Measurements from ENCODE around the gene CALM1. TPM values are rescaled to one million over a fixed set of nuclear protein-coding genes. Genes with fewer than 3 reads are reported as not detected.

CALM1 gene
- 100 to 1,000 TPM; 237 to 287 TPM for total RNA-seq

DNA sequence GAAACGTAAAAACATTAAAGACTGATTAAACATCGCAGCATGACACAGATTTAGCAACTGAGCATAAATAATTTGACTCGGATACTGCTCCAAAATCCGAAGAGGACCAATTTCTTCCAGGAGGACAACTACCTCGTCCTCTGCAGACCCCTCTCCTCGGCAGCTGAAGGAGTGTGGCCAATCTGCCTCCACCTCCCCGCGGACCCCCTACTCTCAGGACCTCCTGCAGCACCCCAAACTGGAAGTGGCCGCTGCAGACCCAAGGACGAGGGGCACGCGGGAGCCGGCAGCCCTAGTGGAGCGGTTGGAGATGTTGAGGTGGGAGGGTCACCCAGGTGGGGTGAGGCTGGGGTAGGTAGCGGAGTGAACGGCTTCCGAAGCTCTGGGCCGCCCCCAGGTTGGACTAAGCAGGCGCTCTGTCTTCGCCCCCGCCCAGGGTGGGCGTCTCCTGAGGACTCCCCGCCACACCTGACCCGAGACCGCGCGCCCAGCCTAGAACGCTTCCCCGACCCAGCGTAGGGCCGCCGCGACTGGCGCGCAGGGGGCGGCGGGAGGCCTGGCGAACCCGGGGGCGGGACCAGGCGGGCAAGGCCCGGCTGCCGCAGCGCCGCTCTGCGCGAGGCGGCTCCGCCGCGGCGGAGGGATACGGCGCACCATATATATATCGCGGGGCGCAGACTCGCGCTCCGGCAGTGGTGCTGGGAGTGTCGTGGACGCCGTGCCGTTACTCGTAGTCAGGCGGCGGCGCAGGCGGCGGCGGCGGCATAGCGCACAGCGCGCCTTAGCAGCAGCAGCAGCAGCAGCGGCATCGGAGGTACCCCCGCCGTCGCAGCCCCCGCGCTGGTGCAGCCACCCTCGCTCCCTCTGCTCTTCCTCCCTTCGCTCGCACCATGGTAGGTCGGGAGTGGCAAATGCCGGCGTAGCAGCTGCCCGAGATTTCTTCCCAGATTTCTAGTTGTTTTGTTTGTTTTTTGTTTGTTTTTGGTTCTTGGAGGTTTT lies at the start of gene CALM1:
CALM1 (plus strand) TSS at position 689 of the 999 bp plus-strand sequence; CDS start at position 891, 202 bp downstream.
- H3K27ac ChIP-seq, result peak within 1 kb of the TSS; percentile 81 to 89
- peak; percentile 91 for DNase-seq (ENCODE audit: low spot score)
- TF ChIP-seq, protein P1, sequence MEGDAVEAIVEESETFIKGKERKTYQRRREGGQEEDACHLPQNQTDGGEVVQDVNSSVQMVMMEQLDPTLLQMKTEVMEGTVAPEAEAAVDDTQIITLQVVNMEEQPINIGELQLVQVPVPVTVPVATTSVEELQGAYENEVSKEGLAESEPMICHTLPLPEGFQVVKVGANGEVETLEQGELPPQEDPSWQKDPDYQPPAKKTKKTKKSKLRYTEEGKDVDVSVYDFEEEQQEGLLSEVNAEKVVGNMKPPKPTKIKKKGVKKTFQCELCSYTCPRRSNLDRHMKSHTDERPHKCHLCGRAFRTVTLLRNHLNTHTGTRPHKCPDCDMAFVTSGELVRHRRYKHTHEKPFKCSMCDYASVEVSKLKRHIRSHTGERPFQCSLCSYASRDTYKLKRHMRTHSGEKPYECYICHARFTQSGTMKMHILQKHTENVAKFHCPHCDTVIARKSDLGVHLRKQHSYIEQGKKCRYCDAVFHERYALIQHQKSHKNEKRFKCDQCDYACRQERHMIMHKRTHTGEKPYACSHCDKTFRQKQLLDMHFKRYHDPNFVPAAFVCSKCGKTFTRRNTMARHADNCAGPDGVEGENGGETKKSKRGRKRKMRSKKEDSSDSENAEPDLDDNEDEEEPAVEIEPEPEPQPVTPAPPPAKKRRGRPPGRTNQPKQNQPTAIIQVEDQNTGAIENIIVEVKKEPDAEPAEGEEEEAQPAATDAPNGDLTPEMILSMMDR (IDR thresholded peaks at IDR 0.05), result peak in 2 of 4 experiments; percentile 49 to 58
- peak; percentile 100 for TF ChIP-seq POLR2A (IDR thresholded peaks at IDR 0.05)
- TF ChIP-seq POLR2AphosphoS5 (IDR thresholded peaks at IDR 0.05), result peak; percentile 87
- intact Hi-C loops (cut with DNase I), result loop anchor here (2.0 to 5.0 kb wide), 5 partner anchors 14 to 416 kb away; partner anchors contain the start of gene NRDE2
- WGBS, result 1% methylated on average over 64 of the region's 89 CpGs
- no peaks in the 10 kb centered on the region for H3K27me3 ChIP-seq (replicated peaks; ENCODE audit: insufficient read depth)
- H3K4me3 ChIP-seq, result peak within 1 kb of the TSS; percentile 90 to 93
- H3K36me3 ChIP-seq, result peaks cover 3 to 4% of the 10 kb centered on the region in 2 donors
- H3K9me3 ChIP-seq, result no peaks in the 10 kb centered on the region
- H3K4me1 ChIP-seq (replicated peaks), result peaks cover 26% of the 10 kb centered on the region

DNA sequence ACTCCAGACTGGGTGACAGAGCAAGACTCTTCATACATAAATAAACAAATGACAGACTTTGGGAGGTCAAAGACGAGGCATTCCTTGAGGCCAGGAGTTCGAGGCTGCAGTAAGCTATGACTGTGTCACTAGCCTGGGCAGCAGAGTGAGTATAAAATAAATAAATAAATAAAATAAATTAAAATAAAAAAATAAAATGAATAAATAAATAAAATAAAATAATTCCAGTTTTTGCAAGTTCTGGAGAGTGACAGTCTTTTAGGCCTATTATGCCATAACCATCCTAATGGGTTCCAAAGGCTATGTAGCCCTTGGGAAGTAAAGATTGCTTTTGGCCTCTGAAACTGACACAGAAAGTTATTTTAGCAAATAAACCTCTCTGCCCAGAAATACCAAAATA lies 48.6 kb upstream of the CALM1 start:
- H3K9me3 ChIP-seq, result no peaks in the 10 kb centered on the region
- no peaks in the 10 kb centered on the region for H3K27me3 ChIP-seq (replicated peaks; ENCODE audit: insufficient read depth)
- no peak overlapping the region for H3K27ac ChIP-seq
- no peaks in the 10 kb centered on the region for H3K36me3 ChIP-seq
- 93% methylated on average over 2 of the region's 2 CpGs for WGBS
- H3K4me3 ChIP-seq, result no peak overlapping the region
- TF ChIP-seq, protein P1 (IDR thresholded peaks at IDR 0.05), result no peak
- no peak for TF ChIP-seq POLR2A (IDR thresholded peaks at IDR 0.05)
- TF ChIP-seq POLR2AphosphoS5 (IDR thresholded peaks at IDR 0.05), result no peak
- intact Hi-C loops (cut with DNase I), result no loop called here
- DNase-seq (ENCODE audit: low spot score), result no peak
- H3K4me1 ChIP-seq (replicated peaks), result no peaks in the 10 kb centered on the region

GRCh38 chr14:90349739-90350138 lies 47.1 kb upstream of the CALM1 start:
- 14% methylated on average over 4 of the region's 4 CpGs for WGBS
- H3K36me3 ChIP-seq, result no peaks in the 10 kb centered on the region

DNA sequence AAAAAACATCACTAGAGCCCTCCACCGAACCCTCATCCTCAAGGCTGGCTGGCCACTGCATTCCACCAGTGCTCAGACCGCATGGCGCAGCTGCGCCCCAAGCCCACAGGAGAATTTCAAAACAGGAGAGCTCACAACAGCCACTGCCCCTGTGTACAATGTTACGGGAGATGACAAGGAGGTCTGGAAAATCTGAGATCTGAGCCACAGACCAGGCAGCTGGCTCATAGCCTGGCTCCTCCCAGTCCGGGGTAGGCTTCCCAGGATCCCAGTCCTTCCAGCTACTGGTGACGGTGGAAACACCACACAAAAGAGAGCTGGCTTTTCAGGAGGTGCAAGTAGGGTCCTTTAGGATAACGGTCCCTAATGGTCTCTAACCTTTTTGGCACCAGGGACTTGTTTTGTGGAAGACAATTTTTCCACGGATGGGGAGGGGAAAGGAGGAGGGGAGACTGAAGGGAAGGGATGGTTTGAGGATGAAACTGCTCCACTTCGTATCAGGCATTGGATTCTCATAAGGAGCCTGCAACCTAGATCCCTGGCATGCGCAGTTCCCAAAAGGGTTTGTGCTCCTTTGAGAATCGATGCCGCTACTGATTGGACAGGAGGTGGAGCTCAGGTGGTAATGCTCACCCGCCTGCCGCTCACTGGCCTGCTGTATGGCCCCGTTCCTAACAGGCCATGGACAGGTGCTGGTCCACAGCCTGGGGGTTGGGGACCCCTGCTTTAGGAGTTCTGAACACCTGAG lies 42.1 kb upstream of the CALM1 start:
- Histone ChIP-seq H3K36me3 (no peaks in the 10 kb centered on the region), H3K4me1 (replicated peaks) (no peaks in the 10 kb centered on the region), H3K27ac (no peak overlapping the region), H3K4me3 (no peak overlapping the region), H3K27me3 (replicated peaks; ENCODE audit: insufficient read depth) (no peaks in the 10 kb centered on the region), H3K9me3 (no peaks in the 10 kb centered on the region)
- DNase-seq (ENCODE audit: low spot score), result no peak
- intact Hi-C loops (cut with DNase I), result no loop called here
- TF ChIP-seq, protein P1 (IDR thresholded peaks at IDR 0.05), result no peak
- no peak for TF ChIP-seq POLR2A (IDR thresholded peaks at IDR 0.05)
- TF ChIP-seq POLR2AphosphoS5 (IDR thresholded peaks at IDR 0.05), result no peak
- WGBS, result 78% methylated on average over 16 of the region's 16 CpGs

More at GRCh38 chr14:90349739-90350138, 47.1 kb upstream of the CALM1 start:
- H3K27me3 ChIP-seq (replicated peaks; ENCODE audit: insufficient read depth), result no peaks in the 10 kb centered on the region
- no peaks in the 10 kb centered on the region for H3K9me3 ChIP-seq
- TF ChIP-seq POLR2A (IDR thresholded peaks at IDR 0.05), result no peak
- TF ChIP-seq, protein P1 (IDR thresholded peaks at IDR 0.05), result no peak
- TF ChIP-seq POLR2AphosphoS5 (IDR thresholded peaks at IDR 0.05), result no peak
- intact Hi-C loops (cut with DNase I), result no loop called here
- DNase-seq (ENCODE audit: low spot score), result no peak
- H3K4me3 ChIP-seq, result no peak overlapping the region
- H3K4me1 ChIP-seq (replicated peaks), result no peaks in the 10 kb centered on the region
- no peak overlapping the region for H3K27ac ChIP-seq

All from prostate gland (tissue), 2 donors.